Natural killer cell (primary cell): Measurements from ENCODE around the gene VASN. TPM values are rescaled to one million over a fixed set of nuclear protein-coding genes. Genes with fewer than 3 reads are reported as not detected.
A peak's percentile ranks its signal among the peaks of the same experiment; 100 is the strongest.

ENCODE experiments used
- ATAC-seq, 3 donors: fragments of 150-1000 bp in 2 of 3; fragments of 200-7000 bp in 1 of 3; cut with Tn5 transposase; 1 replicate in 1 of 3; 2 replicates in 2 of 3; pipeline ENCODE4 v1.10.0; 2021; ENCODE audit warnings: mild to moderate bottlenecking in 2 of 3, moderate library complexity in 2 of 3
- DNase-seq, 2 donors: peaks; one replicate each; pipeline versions ENCODE4 v3.0.0 to v3.0.0-alpha.2; 2013 to 2021; ENCODE audit warnings: mixed read lengths in 1 of 2
- H3K27ac ChIP-seq: one replicate; pipeline ENCODE4 v1.5.1; 2013; ENCODE audit warnings: mild to moderate bottlenecking, low read length
- H3K27me3 ChIP-seq: one replicate; pipeline ENCODE4 v1.6.1; 2013; ENCODE audit warnings: low read length; ENCODE audit not compliant: control insufficient read depth, insufficient read depth
- H3K36me3 ChIP-seq: one replicate; pipeline ENCODE4 v1.6.1; 2013; ENCODE audit warnings: low read length; ENCODE audit not compliant: control insufficient read depth, insufficient read depth
- H3K4me1 ChIP-seq: one replicate; pipeline ENCODE4 v1.6.1; 2013; ENCODE audit warnings: low read length; ENCODE audit not compliant: control insufficient read depth, insufficient read depth
- H3K4me3 ChIP-seq: one replicate; pipeline ENCODE4 v1.5.1; 2013; ENCODE audit warnings: low read length
- H3K9me3 ChIP-seq: one replicate; pipeline ENCODE4 v1.6.1; 2013; ENCODE audit warnings: low read length; ENCODE audit not compliant: control insufficient read depth, insufficient read depth
- H3K27ac Mint-ChIP-seq, 2 donors: one replicate each; pipeline ENCODE4 v1.8.0; 2022; ENCODE audit warnings: mild to moderate bottlenecking in 2 of 2, mixed read lengths in 2 of 2, moderate library complexity in 1 of 2
- H3K27me3 Mint-ChIP-seq, 2 donors: one replicate each; pipeline ENCODE4 v1.8.0; 2022; ENCODE audit warnings: low read depth in 2 of 2, mixed read lengths in 2 of 2
- H3K36me3 Mint-ChIP-seq: one replicate; pipeline ENCODE4 v1.8.0; 2022; ENCODE audit warnings: mixed read lengths
- H3K4me1 Mint-ChIP-seq, 2 donors: one replicate each; pipeline ENCODE4 v1.8.0; 2022; ENCODE audit warnings: mixed read lengths in 2 of 2
- H3K4me3 Mint-ChIP-seq: one replicate; pipeline ENCODE4 v1.8.0; 2022; ENCODE audit warnings: mild to moderate bottlenecking, moderate library complexity, mixed read lengths
- H3K9me3 Mint-ChIP-seq, 2 donors: one replicate each; pipeline ENCODE4 v1.8.0; 2022; ENCODE audit warnings: mixed read lengths in 2 of 2
- WGBS: methylation state at CpG from one replicate; pipeline ENCODE4 v1.1.7; 2013; ENCODE audit warnings: missing lambda C conversion rate; ENCODE audit not compliant: insufficient coverage; 5-methylcytosine and 5-hydroxymethylcytosine counted together
- intact Hi-C: fragments of 100-400 bp; cut with micrococcal nuclease; formaldehyde crosslinking; loops from one replicate; pipeline ENCODE4 v1.14.2; 2022
- total RNA-seq, 4 donors: library from RNA; stranded (reverse); fragments of 120-200 nt in 1 of 4; gene quantifications; one replicate each; pipeline versions ENCODE4 v1.2.3 to v1.2.4, GENCODE V29; 2013 to 2022
- TF ChIP-seq, protein P1 (sequence below): fragments of 200-600 bp; IDR thresholded peaks from one replicate; pipeline ENCODE4 v1.8.0; 2022; ENCODE audit warnings: antibody characterized with exemption

Gene VASN
- total RNA-seq, 3 donors from 2014 or later (not counting 1 experiment from before 2014, with no cell fraction given), result 0.35 to 0.93 (median 0.78) TPM

DNA sequence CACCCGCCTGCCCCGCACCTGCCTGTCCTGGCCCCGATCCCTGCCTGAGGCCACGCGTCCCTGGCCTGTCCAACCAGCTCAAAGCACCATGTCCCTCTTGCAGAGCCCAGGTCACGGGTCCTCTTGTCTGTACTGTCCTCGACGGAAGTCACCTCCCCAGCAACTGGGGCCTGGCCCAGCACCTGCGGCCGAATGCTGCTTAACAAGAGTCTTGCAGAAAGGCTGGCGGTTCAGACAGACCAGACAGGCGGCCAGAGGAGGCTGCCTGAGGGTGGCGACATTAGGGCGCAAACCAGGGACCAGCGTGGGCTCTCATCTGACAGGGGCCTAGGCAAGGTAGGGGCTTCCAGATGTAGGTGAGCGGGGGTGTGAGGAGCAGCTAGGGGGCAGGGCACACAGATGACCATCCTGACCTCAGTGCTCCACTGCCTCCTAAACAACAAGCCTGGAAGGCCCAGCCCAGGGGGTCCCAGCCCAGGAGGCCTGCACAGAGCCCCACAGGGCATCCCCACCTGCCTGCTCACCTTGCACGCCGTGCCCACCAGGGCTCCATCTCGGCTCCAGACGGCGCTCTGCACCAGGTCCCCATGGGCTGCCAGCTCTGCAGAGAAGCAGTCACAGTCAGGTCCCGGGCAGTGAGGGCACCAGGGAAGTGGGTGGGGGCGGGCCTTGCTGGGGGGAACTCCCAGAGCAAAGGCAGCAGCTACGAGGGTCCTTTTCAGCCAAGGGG is 33.5 kb downstream of the VASN start:
- Histone ChIP-seq H3K4me3 (no peak overlapping the region), H3K9me3 (no peaks in the 10 kb centered on the region), H3K36me3 (peaks cover 71% of the 10 kb centered on the region), H3K27ac (no peak overlapping the region), H3K4me1 (peaks cover 12% of the 10 kb centered on the region), H3K27me3 (no peaks in the 10 kb centered on the region)
- Mint-ChIP-seq H3K27me3 (no peaks in the 10 kb centered on the region), H3K9me3 (no peaks in the 10 kb centered on the region), H3K4me1 (peaks cover under 1 to 29% of the 10 kb centered on the region in 2 donors), H3K4me3 (peak overlapping the region; percentile 50), H3K27ac (peak overlapping the region; percentile 79 to 80), H3K36me3 (no peaks in the 10 kb centered on the region)
- intact Hi-C loops, result loop anchor here (5.0 kb wide), 1 partner anchor 118 kb away; no protein-coding TSS in a partner anchor
- peak in 1 of 2 donors; percentile 28 for DNase-seq
- WGBS, result 91% methylated on average over 24 of the region's 24 CpGs
- TF ChIP-seq, protein P1, sequence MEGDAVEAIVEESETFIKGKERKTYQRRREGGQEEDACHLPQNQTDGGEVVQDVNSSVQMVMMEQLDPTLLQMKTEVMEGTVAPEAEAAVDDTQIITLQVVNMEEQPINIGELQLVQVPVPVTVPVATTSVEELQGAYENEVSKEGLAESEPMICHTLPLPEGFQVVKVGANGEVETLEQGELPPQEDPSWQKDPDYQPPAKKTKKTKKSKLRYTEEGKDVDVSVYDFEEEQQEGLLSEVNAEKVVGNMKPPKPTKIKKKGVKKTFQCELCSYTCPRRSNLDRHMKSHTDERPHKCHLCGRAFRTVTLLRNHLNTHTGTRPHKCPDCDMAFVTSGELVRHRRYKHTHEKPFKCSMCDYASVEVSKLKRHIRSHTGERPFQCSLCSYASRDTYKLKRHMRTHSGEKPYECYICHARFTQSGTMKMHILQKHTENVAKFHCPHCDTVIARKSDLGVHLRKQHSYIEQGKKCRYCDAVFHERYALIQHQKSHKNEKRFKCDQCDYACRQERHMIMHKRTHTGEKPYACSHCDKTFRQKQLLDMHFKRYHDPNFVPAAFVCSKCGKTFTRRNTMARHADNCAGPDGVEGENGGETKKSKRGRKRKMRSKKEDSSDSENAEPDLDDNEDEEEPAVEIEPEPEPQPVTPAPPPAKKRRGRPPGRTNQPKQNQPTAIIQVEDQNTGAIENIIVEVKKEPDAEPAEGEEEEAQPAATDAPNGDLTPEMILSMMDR, result no peak
- peak in 1 of 3 donors; percentile 9 for ATAC-seq

DNA sequence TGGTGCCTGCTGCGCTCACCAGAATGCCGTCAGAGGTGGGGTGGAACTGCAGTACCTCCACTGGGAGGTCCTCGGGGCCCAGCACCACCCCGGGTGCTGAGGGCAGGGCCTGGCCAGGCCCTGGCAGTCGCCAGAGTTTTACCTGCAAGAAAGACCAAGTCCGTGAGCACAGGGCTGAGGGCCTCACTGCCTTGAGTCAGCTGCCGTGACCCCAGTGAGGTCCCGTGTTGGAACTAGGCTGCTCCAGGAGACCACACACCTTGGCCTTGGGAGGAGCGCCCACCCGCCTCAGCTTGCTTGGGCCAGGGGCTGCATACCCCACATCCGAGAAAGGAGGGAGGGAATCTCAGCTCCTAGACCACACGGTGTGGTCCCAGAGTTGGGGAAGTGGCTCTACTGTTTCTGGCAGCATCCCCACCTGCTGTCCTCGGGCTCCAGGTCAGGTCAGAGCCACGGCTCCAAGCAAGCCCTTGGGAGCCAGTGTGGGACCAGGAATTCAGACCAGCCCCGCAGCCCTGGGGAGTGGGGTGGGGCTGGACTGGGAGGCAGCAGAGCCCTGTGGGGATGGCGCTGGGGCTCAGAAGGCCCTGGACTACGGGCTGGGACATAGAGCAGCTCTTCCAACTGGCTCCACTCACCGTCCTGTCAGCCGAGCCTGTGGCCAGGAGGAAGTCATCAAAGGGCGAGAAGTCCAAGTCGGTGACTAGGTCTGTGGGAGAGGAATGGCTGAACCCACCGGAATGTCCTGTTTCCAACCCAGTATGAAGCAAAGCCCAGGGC is 36.1 kb downstream of the VASN start:
- ATAC-seq (no peak), DNase-seq (no peak)
- intact Hi-C loops, result no loop called here
- Histone ChIP-seq H3K27ac (no peak overlapping the region), H3K4me3 (no peak overlapping the region), H3K36me3 (peaks cover 86% of the 10 kb centered on the region), H3K4me1 (peaks cover 18% of the 10 kb centered on the region), H3K27me3 (no peaks in the 10 kb centered on the region), H3K9me3 (no peaks in the 10 kb centered on the region)
- TF ChIP-seq, protein P1, result no peak
- H3K4me3 Mint-ChIP-seq, result no peak overlapping the region
- H3K27ac Mint-ChIP-seq, result no peak overlapping the region
- no peaks in the 10 kb centered on the region for H3K9me3 Mint-ChIP-seq
- peaks cover 18 to 32% of the 10 kb centered on the region in 2 donors for H3K4me1 Mint-ChIP-seq
- WGBS, result 92% methylated on average over 22 of the region's 22 CpGs
- H3K27me3 Mint-ChIP-seq, result no peaks in the 10 kb centered on the region
- no peaks in the 10 kb centered on the region for H3K36me3 Mint-ChIP-seq

- Histone ChIP-seq H3K4me3 (no peak overlapping the region), H3K27ac (no peak overlapping the region), H3K27me3 (no peaks in the 10 kb centered on the region), H3K4me1 (peaks cover 18% of the 10 kb centered on the region), H3K9me3 (no peaks in the 10 kb centered on the region), H3K36me3 (peaks cover 86% of the 10 kb centered on the region)
- Mint-ChIP-seq H3K36me3 (no peaks in the 10 kb centered on the region), H3K4me1 (peaks cover 21 to 36% of the 10 kb centered on the region in 2 donors), H3K4me3 (no peak overlapping the region), H3K27me3 (no peaks in the 10 kb centered on the region), H3K27ac (no peak overlapping the region), H3K9me3 (no peaks in the 10 kb centered on the region)
- intact Hi-C loops, result no loop called here
- 90% methylated on average over 10 of the region's 10 CpGs for WGBS
- no peak for ATAC-seq
- TF ChIP-seq, protein P1, result no peak
- no peak for DNase-seq
Observed at GRCh38 chr16:4408323-4408690, 36.7 kb downstream of the VASN start.
